ENCODE results near the gene CTNNA2. TPM values are rescaled to one million over a fixed set of nuclear protein-coding genes. Genes with fewer than 3 reads are reported as not detected.

The CTNNA2 gene
- total and polyA plus RNA-seq, 5 donors, result 0.08 to 0.42 (median 0.11) TPM; not detected in 1

DNA sequence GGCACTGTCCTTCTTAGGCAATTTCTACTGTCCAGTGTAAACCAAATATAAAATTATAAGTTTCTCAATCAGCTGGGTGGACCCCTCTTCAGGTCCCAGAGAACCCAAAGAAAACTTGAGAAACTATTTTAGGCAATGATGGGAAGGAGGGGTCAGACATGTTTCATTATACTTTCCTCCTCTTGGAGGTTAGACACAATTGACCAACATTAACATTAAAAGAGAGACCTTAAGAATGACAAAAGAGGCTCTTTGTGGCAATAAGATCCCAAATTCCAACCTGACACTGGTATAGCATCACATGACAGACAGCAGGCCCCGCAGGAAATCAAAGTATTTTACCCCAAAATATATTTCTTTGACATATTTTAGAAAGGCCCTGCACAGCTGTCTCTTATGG is 718.6 kb downstream of the CTNNA2 start:
- ATAC-seq (no peak), DNase-seq (no peak)
- Histone ChIP-seq H3K4me1 (ENCODE audit: control insufficient read depth, insufficient read depth, low read length) (no peaks in the 10 kb centered on the region), H3K4me3 (ENCODE audit: low read length) (no peak overlapping the region), H3K9me3 (ENCODE audit: control insufficient read depth, low read length) (no peaks in the 10 kb centered on the region), H3K27me3 (ENCODE audit: control insufficient read depth, insufficient read depth) (no peaks in the 10 kb centered on the region), H3K27ac (ENCODE audit: low read length) (no peak overlapping the region)
- WGBS, result 62% methylated on average over 1 of the region's 1 CpG
- intact Hi-C loops (cut with DNase I), result no loop called here

GRCh38 chr2:80233333-80233732 is 720.5 kb downstream of the CTNNA2 start:
- intact Hi-C loops (cut with DNase I), result no loop called here
- Histone ChIP-seq H3K4me1 (ENCODE audit: control insufficient read depth, insufficient read depth, low read length) (no peaks in the 10 kb centered on the region), H3K27ac (ENCODE audit: low read length) (no peak overlapping the region), H3K9me3 (ENCODE audit: control insufficient read depth, low read length) (no peaks in the 10 kb centered on the region), H3K27me3 (ENCODE audit: control insufficient read depth, insufficient read depth) (no peaks in the 10 kb centered on the region), H3K4me3 (ENCODE audit: low read length) (no peak overlapping the region)
- DNase-seq (no peak), ATAC-seq (no peak)
- WGBS, result 70% methylated on average over 1 of the region's 1 CpG

DNA sequence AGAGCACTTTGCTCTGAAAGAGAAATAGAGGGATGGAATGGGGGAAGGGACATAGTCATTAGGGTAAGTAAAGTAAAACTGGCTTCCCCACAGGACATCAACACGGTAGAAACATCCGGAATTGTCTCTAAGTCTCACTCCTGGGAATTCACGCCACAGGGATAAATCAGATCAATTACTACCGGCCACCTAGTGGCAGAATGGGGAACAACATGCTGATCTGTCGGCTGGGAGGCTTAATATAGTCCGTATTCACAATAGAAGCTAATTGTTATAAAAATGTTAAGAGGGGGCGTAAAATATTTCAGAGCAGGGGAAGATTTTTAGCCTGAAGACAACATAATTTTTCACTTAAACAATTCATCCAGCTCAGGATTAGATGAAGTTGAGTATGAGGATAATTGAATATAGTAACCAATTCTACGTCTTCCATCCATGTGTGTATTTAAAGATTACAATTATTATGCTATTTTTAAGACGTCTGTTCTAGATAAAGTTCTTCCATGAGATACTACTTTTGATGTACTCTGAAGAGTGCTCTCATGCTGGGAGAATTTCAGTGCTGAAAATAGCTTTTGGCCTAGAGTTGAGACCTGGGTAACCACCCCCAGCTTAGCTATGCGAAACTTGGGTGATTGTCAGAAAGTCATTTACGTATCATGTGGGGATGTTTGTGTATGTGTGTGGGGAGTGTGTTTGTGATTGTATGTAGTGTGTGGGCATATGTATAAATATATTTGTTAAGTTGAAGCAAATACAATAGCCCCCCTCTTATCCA is 726.0 kb downstream of the CTNNA2 start:
- DNase-seq, result peak in 1 of 3 donors; percentile 49
- ATAC-seq, result peak; percentile 40 to 55
- intact Hi-C loops (cut with DNase I), result no loop called here

GRCh38 chr2:80242355-80242910 is 729.6 kb downstream of the CTNNA2 start:
- ATAC-seq, result peak; percentile 96 to 97
- H3K4me3 ChIP-seq (ENCODE audit: low read length), result no peak overlapping the region
- no peaks in the 10 kb centered on the region for H3K9me3 ChIP-seq (ENCODE audit: control insufficient read depth, low read length)
- intact Hi-C loops (cut with DNase I), result no loop called here
- no peaks in the 10 kb centered on the region for H3K4me1 ChIP-seq (ENCODE audit: control insufficient read depth, insufficient read depth, low read length)
- peak; percentile 27 to 65 (median 61) for DNase-seq
- H3K27me3 ChIP-seq (ENCODE audit: control insufficient read depth, insufficient read depth), result no peaks in the 10 kb centered on the region
- H3K27ac ChIP-seq (ENCODE audit: low read length), result peak overlapping the region; percentile 81
- 20% methylated on average over 3 of the region's 3 CpGs for WGBS

More for the DNA sequence above, 726.0 kb downstream of the CTNNA2 start:
- no peaks in the 10 kb centered on the region for H3K27me3 ChIP-seq (ENCODE audit: control insufficient read depth, insufficient read depth)
- no peak overlapping the region for H3K4me3 ChIP-seq (ENCODE audit: low read length)
- WGBS, result 41% methylated on average over 11 of the region's 11 CpGs
- H3K9me3 ChIP-seq (ENCODE audit: control insufficient read depth, low read length), result no peaks in the 10 kb centered on the region
- no peaks in the 10 kb centered on the region for H3K4me1 ChIP-seq (ENCODE audit: control insufficient read depth, insufficient read depth, low read length)
- H3K27ac ChIP-seq (ENCODE audit: low read length), result no peak overlapping the region

DNA sequence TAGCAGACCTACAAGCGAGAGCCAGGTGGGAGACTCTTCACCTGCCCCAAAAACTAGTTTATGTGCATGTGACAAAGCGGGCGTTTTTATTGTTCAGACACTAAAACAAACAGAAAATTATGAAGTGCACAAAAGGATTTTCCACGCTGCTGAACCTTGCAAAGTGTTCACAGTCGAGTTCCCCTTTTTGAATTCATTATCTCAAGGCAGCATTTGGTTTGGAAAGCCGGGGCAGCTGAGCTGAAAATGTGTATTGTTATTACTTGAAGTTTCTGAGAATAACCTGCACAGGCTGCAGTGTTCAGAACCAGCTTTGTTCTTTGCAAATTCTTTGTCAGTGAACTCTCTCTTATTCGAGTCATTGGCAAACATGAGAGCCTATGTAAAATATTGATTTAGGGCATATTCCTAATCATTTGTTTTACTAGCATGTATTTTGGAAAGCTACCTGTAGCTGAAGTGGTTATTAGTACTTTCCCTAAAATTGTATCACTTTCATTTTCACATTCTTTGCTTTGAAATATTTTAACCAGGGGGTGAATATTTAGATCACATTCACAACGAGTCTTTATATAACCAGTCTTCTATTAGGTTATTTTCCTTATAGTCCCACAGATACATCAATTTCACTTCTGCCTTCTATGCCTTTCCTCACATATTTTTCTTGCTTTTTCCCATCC is 732.2 kb downstream of the CTNNA2 start:
- 78% methylated on average over 8 of the region's 8 CpGs for WGBS
- Histone ChIP-seq H3K4me1 (ENCODE audit: control insufficient read depth, insufficient read depth, low read length) (no peaks in the 10 kb centered on the region), H3K4me3 (ENCODE audit: low read length) (no peak overlapping the region), H3K27ac (ENCODE audit: low read length) (no peak overlapping the region), H3K9me3 (ENCODE audit: control insufficient read depth, low read length) (no peaks in the 10 kb centered on the region), H3K27me3 (ENCODE audit: control insufficient read depth, insufficient read depth) (no peaks in the 10 kb centered on the region)
- ATAC-seq, result no peak
- no peak for DNase-seq
- intact Hi-C loops (cut with DNase I), result no loop called here

DNA sequence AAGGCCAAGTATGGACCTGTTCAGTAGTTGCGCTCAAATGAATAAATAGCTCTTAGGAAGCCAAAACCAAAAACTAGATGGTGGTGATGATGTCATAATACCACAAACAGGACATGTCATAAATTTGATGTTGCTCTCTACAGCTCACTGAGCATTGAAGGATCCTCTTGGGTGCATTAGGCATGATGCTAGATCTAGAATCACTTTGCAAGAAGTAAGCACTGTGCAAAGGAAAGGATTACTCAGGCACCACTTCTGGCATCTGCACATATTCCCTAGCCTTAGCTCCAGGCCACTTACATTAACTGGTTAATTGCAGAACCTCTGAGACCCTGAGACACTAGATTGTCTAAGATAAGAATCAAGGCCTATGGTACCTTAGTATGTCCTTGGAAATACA is 733.7 kb downstream of the CTNNA2 start:
- H3K27me3 ChIP-seq (ENCODE audit: control insufficient read depth, insufficient read depth), result no peaks in the 10 kb centered on the region
- no peak overlapping the region for H3K4me3 ChIP-seq (ENCODE audit: low read length)
- intact Hi-C loops (cut with DNase I), result no loop called here
- H3K9me3 ChIP-seq (ENCODE audit: control insufficient read depth, low read length), result no peaks in the 10 kb centered on the region
- H3K4me1 ChIP-seq (ENCODE audit: control insufficient read depth, insufficient read depth, low read length), result no peaks in the 10 kb centered on the region
- DNase-seq (no peak), ATAC-seq (no peak)
- WGBS, result 99% methylated on average over 1 of the region's 1 CpG
- no peak overlapping the region for H3K27ac ChIP-seq (ENCODE audit: low read length)

DNA sequence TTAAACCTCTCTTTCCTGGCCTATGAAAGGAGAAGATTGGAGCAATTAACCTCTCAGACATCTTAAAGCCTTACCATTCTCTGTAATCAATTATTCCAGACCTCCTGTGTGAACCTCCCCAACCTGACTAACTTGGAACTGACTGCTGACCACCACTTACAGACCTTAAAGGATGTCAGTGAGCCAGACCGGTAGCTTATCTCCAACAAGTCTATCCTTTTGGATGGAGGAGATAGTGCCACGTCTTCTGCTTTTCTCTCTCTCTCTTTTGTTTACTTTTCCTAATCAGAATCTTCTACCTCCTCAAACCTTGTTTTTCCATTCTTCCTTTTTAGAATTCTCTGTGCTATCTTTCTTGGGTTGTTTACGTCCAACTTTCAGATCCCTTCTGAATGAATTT is 734.5 kb downstream of the CTNNA2 start:
- 56% methylated on average over 3 of the region's 3 CpGs for WGBS
- Histone ChIP-seq H3K4me3 (ENCODE audit: low read length) (no peak overlapping the region), H3K27ac (ENCODE audit: low read length) (no peak overlapping the region), H3K4me1 (ENCODE audit: control insufficient read depth, insufficient read depth, low read length) (no peaks in the 10 kb centered on the region), H3K27me3 (ENCODE audit: control insufficient read depth, insufficient read depth) (no peaks in the 10 kb centered on the region), H3K9me3 (ENCODE audit: control insufficient read depth, low read length) (no peaks in the 10 kb centered on the region)
- intact Hi-C loops (cut with DNase I), result no loop called here
- no peak for DNase-seq
- no peak for ATAC-seq

- WGBS, result 79% methylated on average over 3 of the region's 3 CpGs
- Histone ChIP-seq H3K4me3 (ENCODE audit: low read length) (no peak overlapping the region), H3K27ac (ENCODE audit: low read length) (no peak overlapping the region), H3K27me3 (ENCODE audit: control insufficient read depth, insufficient read depth) (no peaks in the 10 kb centered on the region), H3K9me3 (ENCODE audit: control insufficient read depth, low read length) (no peaks in the 10 kb centered on the region), H3K4me1 (ENCODE audit: control insufficient read depth, insufficient read depth, low read length) (no peaks in the 10 kb centered on the region)
- intact Hi-C loops (cut with DNase I), result no loop called here
- ATAC-seq (no peak), DNase-seq (no peak)
Observed at GRCh38 chr2:80248146-80248545, 735.3 kb downstream of the CTNNA2 start.

DNA sequence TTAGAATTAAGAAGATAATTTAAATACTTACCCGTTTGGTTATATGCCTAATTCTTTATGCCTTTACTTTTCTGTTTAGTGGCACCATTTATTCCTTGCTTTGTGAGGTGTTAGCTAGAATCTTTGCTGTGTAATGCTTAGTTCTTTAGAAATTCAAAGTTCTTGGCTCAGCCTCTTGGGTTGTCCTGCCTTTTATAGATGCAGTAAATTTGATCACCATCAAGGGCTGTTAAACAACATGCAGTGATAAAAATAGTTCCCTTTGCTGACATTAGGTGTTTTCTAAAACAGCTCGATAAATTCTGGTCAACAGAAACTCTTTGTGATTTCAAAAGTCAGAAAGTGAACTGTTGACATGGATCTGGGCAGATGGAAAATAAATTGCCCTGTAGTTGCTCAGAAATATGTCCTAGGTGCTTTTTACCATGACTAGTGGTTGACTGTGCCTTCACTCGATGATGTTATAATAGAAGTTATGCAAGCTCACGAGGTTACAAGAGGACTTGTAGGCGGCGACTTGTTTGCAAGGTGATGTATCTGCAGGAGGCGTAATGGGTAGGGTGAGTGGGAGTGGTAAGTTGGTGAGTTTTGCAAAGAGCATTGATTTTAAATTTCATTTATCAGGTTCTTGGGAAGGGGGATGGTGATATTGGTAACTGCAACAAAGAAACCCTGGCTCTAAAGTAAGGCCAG is 739.6 kb downstream of the CTNNA2 start:
- WGBS, result 87% methylated on average over 7 of the region's 7 CpGs
- Histone ChIP-seq H3K4me1 (ENCODE audit: control insufficient read depth, insufficient read depth, low read length) (no peaks in the 10 kb centered on the region), H3K27ac (ENCODE audit: low read length) (no peak overlapping the region), H3K27me3 (ENCODE audit: control insufficient read depth, insufficient read depth) (no peaks in the 10 kb centered on the region), H3K9me3 (ENCODE audit: control insufficient read depth, low read length) (no peaks in the 10 kb centered on the region), H3K4me3 (ENCODE audit: low read length) (no peak overlapping the region)
- ATAC-seq (no peak), DNase-seq (no peak)
- intact Hi-C loops (cut with DNase I), result no loop called here

- H3K4me1 ChIP-seq (ENCODE audit: control insufficient read depth, insufficient read depth, low read length), result no peaks in the 10 kb centered on the region
- DNase-seq (no peak), ATAC-seq (no peak)
- no peak overlapping the region for H3K4me3 ChIP-seq (ENCODE audit: low read length)
- WGBS, result 69% methylated on average over 9 of the region's 9 CpGs
- H3K27ac ChIP-seq (ENCODE audit: low read length), result no peak overlapping the region
- no peaks in the 10 kb centered on the region for H3K27me3 ChIP-seq (ENCODE audit: control insufficient read depth, insufficient read depth)
- intact Hi-C loops (cut with DNase I), result no loop called here
- H3K9me3 ChIP-seq (ENCODE audit: control insufficient read depth, low read length), result no peaks in the 10 kb centered on the region
Observed at GRCh38 chr2:80255918-80256781, 743.3 kb downstream of the CTNNA2 start.
